Activated B cell treated with CpG ODN at 0.5 μM for 24 hours (primary cell): ENCODE data around the gene SUPT20H. TPM values are rescaled to one million over a fixed set of nuclear protein-coding genes. Genes with fewer than 3 reads are reported as not detected.

Experiments
- ATAC-seq: fragments of 200-7000 bp; cut with Tn5 transposase; one replicate; pipeline ENCODE4 v1.10.0; 2021; ENCODE audit warnings: low read depth, mild to moderate bottlenecking, moderate library complexity
- CTCF ChIA-PET: fragments of 350-600 bp; sonication (Branson Sonifier 250); formaldehyde crosslinking; loops from one replicate; lab custom pipeline; 2021; ENCODE audit warnings: antibody characterized with exemption; lab: Charles Lee
- POLR2A ChIA-PET: fragments of 350-600 bp; sonication (Branson Sonifier 250); formaldehyde crosslinking; loops from one replicate; lab custom pipeline; 2021; ENCODE audit warnings: antibody characterized with exemption; lab: Charles Lee
- DNase-seq: peaks from one replicate; pipeline ENCODE4 v3.0.0; 2022
- H3K27ac Mint-ChIP-seq: one replicate; pipeline ENCODE4 v1.8.0; 2020; ENCODE audit warnings: mixed read lengths
- H3K27me3 Mint-ChIP-seq: one replicate; pipeline ENCODE4 v1.8.0; 2021; ENCODE audit warnings: mixed read lengths
- H3K36me3 Mint-ChIP-seq: one replicate; pipeline ENCODE4 v1.8.0; 2021; ENCODE audit warnings: low read depth, mixed read lengths
- H3K4me1 Mint-ChIP-seq: one replicate; pipeline ENCODE4 v1.8.0; 2021; ENCODE audit warnings: mixed read lengths
- H3K4me3 Mint-ChIP-seq: one replicate; pipeline ENCODE4 v1.8.0; 2020; ENCODE audit warnings: mild to moderate bottlenecking, mixed read lengths
- H3K9me3 Mint-ChIP-seq: one replicate; pipeline ENCODE4 v1.8.0; 2020; ENCODE audit warnings: mixed read lengths
- CTCF ChIP-seq: fragments of 200-600 bp; IDR thresholded peaks from one replicate; pipeline ENCODE4 v1.8.0; 2022; ENCODE audit warnings: antibody characterized with exemption, mild to moderate bottlenecking
- intact Hi-C: fragments of 100-400 bp; cut with micrococcal nuclease; formaldehyde crosslinking; loops from one replicate; pipeline ENCODE4 v1.15.1; 2024
- total RNA-seq: library from RNA; stranded (reverse); gene quantifications from 2 replicates; pipeline ENCODE4 v1.2.3, GENCODE V29; 2022

The SUPT20H gene
- total RNA-seq, 1 donor from 2014 or later = 66.6 TPM

GRCh38 chr13:37072024-37072423 is 12.5 kb upstream of the SUPT20H start:
- no peak overlapping the region for H3K27ac Mint-ChIP-seq
- H3K4me1 Mint-ChIP-seq = peaks cover 5% of the 10 kb centered on the region

GRCh38 chr13:37070956-37071355 is 11.5 kb upstream of the SUPT20H start:
- DNase-seq (no peak), ATAC-seq (no peak)
- H3K4me3 Mint-ChIP-seq = no peak overlapping the region
- H3K27me3 Mint-ChIP-seq = peaks cover 4% of the 10 kb centered on the region
- H3K36me3 Mint-ChIP-seq = no peaks in the 10 kb centered on the region
- no peak for TF ChIP-seq CTCF
- ChIA-PET CTCF (no interaction called here), POLR2A (no interaction called here)
- intact Hi-C loops = no loop called here
- H3K9me3 Mint-ChIP-seq = no peaks in the 10 kb centered on the region
- H3K4me1 Mint-ChIP-seq = peaks cover 5% of the 10 kb centered on the region
- H3K27ac Mint-ChIP-seq = no peak overlapping the region

More at GRCh38 chr13:37072024-37072423, 12.5 kb upstream of the SUPT20H start:
- ChIA-PET POLR2A (no interaction called here), CTCF (no interaction called here)
- intact Hi-C loops = no loop called here
- ATAC-seq = no peak
- TF ChIP-seq CTCF = no peak
- H3K9me3 Mint-ChIP-seq = no peaks in the 10 kb centered on the region
- DNase-seq = no peak
- no peak overlapping the region for H3K4me3 Mint-ChIP-seq
- no peaks in the 10 kb centered on the region for H3K36me3 Mint-ChIP-seq
- peaks cover 4% of the 10 kb centered on the region for H3K27me3 Mint-ChIP-seq

GRCh38 chr13:37070145-37070695 is 10.7 kb upstream of the SUPT20H start:
- Mint-ChIP-seq H3K9me3 (no peaks in the 10 kb centered on the region), H3K4me3 (no peak overlapping the region), H3K27ac (no peak overlapping the region), H3K27me3 (peaks cover 4% of the 10 kb centered on the region), H3K4me1 (peaks cover 5% of the 10 kb centered on the region), H3K36me3 (no peaks in the 10 kb centered on the region)
- intact Hi-C loops = no loop called here
- no peak for TF ChIP-seq CTCF
- POLR2A ChIA-PET = no interaction called here
- no peak for DNase-seq
- no peak for ATAC-seq
- CTCF ChIA-PET = no interaction called here

- ChIA-PET CTCF (no interaction called here), POLR2A (no interaction called here)
- TF ChIP-seq CTCF = no peak
- Mint-ChIP-seq H3K27me3 (peaks cover 4% of the 10 kb centered on the region), H3K36me3 (no peaks in the 10 kb centered on the region), H3K4me3 (no peak overlapping the region), H3K27ac (no peak overlapping the region), H3K9me3 (no peaks in the 10 kb centered on the region), H3K4me1 (peaks cover 5% of the 10 kb centered on the region)
- DNase-seq (no peak), ATAC-seq (no peak)
- intact Hi-C loops = loop anchor here (2.0 kb wide), 1 partner anchor 649 kb away; no protein-coding TSS in a partner anchor
These were observed 10.2 kb upstream of the SUPT20H start for GRCh38 chr13:37069597-37070103.

GRCh38 chr13:37068962-37069361 is 9.5 kb upstream of the SUPT20H start:
- DNase-seq (no peak), ATAC-seq (no peak)
- POLR2A ChIA-PET = no interaction called here
- TF ChIP-seq CTCF = no peak
- Mint-ChIP-seq H3K36me3 (no peaks in the 10 kb centered on the region), H3K27me3 (peaks cover 4% of the 10 kb centered on the region), H3K27ac (no peak overlapping the region), H3K4me3 (no peak overlapping the region), H3K4me1 (peaks cover 3% of the 10 kb centered on the region), H3K9me3 (no peaks in the 10 kb centered on the region)
- CTCF ChIA-PET = no interaction called here
- intact Hi-C loops = loop anchor here (2.0 kb wide), 1 partner anchor 648 kb away; no protein-coding TSS in a partner anchor
